Lung (tissue), 12 donors: Measurements from ENCODE around the gene TTLL10. TPM values are rescaled to one million over a fixed set of nuclear protein-coding genes. Genes with fewer than 3 reads are reported as not detected.

Experiments used
- ATAC-seq: fragments of 200-7000 bp; cut with Tn5 transposase; one replicate; pipeline ENCODE4 v1.9.1; 2020; ENCODE audit warnings: moderate number of reproducible peaks; ENCODE audit not compliant: insufficient read depth, low FRiP score
- DNase-seq, 3 donors: peaks; one replicate each; pipeline ENCODE4 v3.0.0-alpha.2; 2013 to 2017
- H3K27ac ChIP-seq, 2 donors: one replicate each; pipeline ENCODE4 v1.5.1; 2013; ENCODE audit warnings: mild to moderate bottlenecking in 2 of 2, moderate library complexity in 2 of 2, control low read depth in 1 of 2, inconsistent platforms in 1 of 2, low read depth in 1 of 2, low read length in 1 of 2
- H3K27me3 ChIP-seq, 3 donors: one replicate each; pipeline ENCODE4 v1.5.1; 2013; ENCODE audit warnings: low read length in 2 of 3; ENCODE audit not compliant: control insufficient read depth in 3 of 3, insufficient read depth in 3 of 3
- H3K36me3 ChIP-seq, 4 donors: one replicate each; pipeline ENCODE4 v1.5.1; 2013; ENCODE audit warnings: low read length in 4 of 4, mild to moderate bottlenecking in 1 of 4, moderate library complexity in 1 of 4; ENCODE audit not compliant: control insufficient read depth in 4 of 4, insufficient read depth in 4 of 4
- H3K4me1 ChIP-seq, 5 donors: one replicate each; pipeline ENCODE4 v1.5.1; 2013; ENCODE audit warnings: low read length in 5 of 5, mild to moderate bottlenecking in 2 of 5, moderate library complexity in 1 of 5; ENCODE audit not compliant: control insufficient read depth in 5 of 5, insufficient read depth in 5 of 5
- H3K4me3 ChIP-seq: one replicate; pipeline ENCODE4 v1.5.1; 2013; ENCODE audit warnings: mild to moderate bottlenecking, control low read depth, moderate library complexity
- H3K9ac ChIP-seq, 2 donors: one replicate each; pipeline ENCODE4 v1.5.1; 2013; ENCODE audit warnings: low read length in 2 of 2, control low read depth in 1 of 2; ENCODE audit not compliant: insufficient read depth in 1 of 2
- H3K9me3 ChIP-seq, 4 donors: one replicate each; pipeline ENCODE4 v1.5.1; 2013; ENCODE audit warnings: low read length in 3 of 4, mild to moderate bottlenecking in 1 of 4, moderate library complexity in 1 of 4; ENCODE audit not compliant: control insufficient read depth in 4 of 4, insufficient read depth in 3 of 4
- CTCF ChIP-seq: IDR thresholded peaks from 2 replicates; pipeline ENCODE4 v1.5.1; 2012; ENCODE audit warnings: mild to moderate bottlenecking; ENCODE audit errors: control extremely low read depth, extremely low read depth
- WGBS, 2 donors: extraction: QIAGEN DNeasy Blood & Tissue Kit; methylation state at CpG; one replicate each; pipeline ENCODE4 v1.1.7; 2013; 5-methylcytosine and 5-hydroxymethylcytosine counted together
- polyA plus RNA-seq, 2 donors: library from polyadenylated mRNA; stranded (reverse); fragments of 200-250 nt; gene quantifications; one replicate each; pipeline ENCODE4 v1.2.1, GENCODE V29; 2013
- total RNA-seq, 2 donors: library from RNA; depleted of rRNA in 1 of 2; stranded (reverse); fragments of >200 nt in 1 of 2; gene quantifications; one replicate each; pipeline ENCODE4 v1.2.1, GENCODE V29; 2014 to 2021
- donor health status: control.
- donor health status: control.
- donor health status: Bipolar disorder and iron deficiency.
- donor health status: healthy.
- donor health status: DM: yes; HTN: yes; CAD: no.

Gene TTLL10
- total and polyA plus RNA-seq, 4 donors, result 3.7 to 19.7 (median 4.5) TPM

- DNase-seq (no peak), ATAC-seq (no peak)
- TF ChIP-seq CTCF, result no peak
- Histone ChIP-seq H3K4me3 (no peak overlapping the region), H3K27me3 (no peaks in the 10 kb centered on the region), H3K4me1 (no peaks in the 10 kb centered on the region), H3K27ac (no peak overlapping the region), H3K9ac (no peak overlapping the region), H3K36me3 (peaks cover 7 to 82% (median 15%) of the 10 kb centered on the region in 4 donors), H3K9me3 (no peaks in the 10 kb centered on the region)
- 96 to 99% methylated on average over 13 to 15 of the region's 15 CpGs for WGBS, 2 donors
Observed at GRCh38 chr1:1223321-1223720, 49.6 kb downstream of the TTLL10 start.

GRCh38 chr1:1223891-1224290 is 50.2 kb downstream of the TTLL10 start:
- H3K27me3 ChIP-seq, result no peaks in the 10 kb centered on the region
- H3K4me1 ChIP-seq, result no peaks in the 10 kb centered on the region
- H3K9ac ChIP-seq, result no peak overlapping the region
- H3K9me3 ChIP-seq, result no peaks in the 10 kb centered on the region
- 94 to 97% methylated on average over 20 to 21 of the region's 21 CpGs for WGBS, 2 donors
- H3K27ac ChIP-seq, result no peak overlapping the region
- peaks cover 6 to 82% (median 13%) of the 10 kb centered on the region in 4 donors for H3K36me3 ChIP-seq
- H3K4me3 ChIP-seq, result no peak overlapping the region
- ATAC-seq (no peak), DNase-seq (no peak)
- TF ChIP-seq CTCF, result no peak

- Histone ChIP-seq H3K27ac (no peak overlapping the region), H3K9ac (no peak overlapping the region), H3K4me1 (peaks cover 0 to 9% (median 0%) of the 10 kb centered on the region in 5 donors), H3K36me3 (peaks cover 6 to 70% (median 13%) of the 10 kb centered on the region in 4 donors), H3K27me3 (no peaks in the 10 kb centered on the region), H3K9me3 (no peaks in the 10 kb centered on the region), H3K4me3 (no peak overlapping the region)
- WGBS, 2 donors, result 80 to 93% methylated on average over 34 of the region's 34 CpGs
- ATAC-seq (no peak), DNase-seq (no peak)
- TF ChIP-seq CTCF, result no peak
Observed at GRCh38 chr1:1225238-1225845, 51.7 kb downstream of the TTLL10 start.

GRCh38 chr1:1225913-1226312 is 52.2 kb downstream of the TTLL10 start:
- ATAC-seq (no peak), DNase-seq (no peak)
- H3K27me3 ChIP-seq, result no peaks in the 10 kb centered on the region
- H3K27ac ChIP-seq, result no peak overlapping the region
- no peak for TF ChIP-seq CTCF
- H3K36me3 ChIP-seq, result peaks cover 6 to 65% (median 13%) of the 10 kb centered on the region in 4 donors
- no peak overlapping the region for H3K9ac ChIP-seq
- no peak overlapping the region for H3K4me3 ChIP-seq
- peaks cover 0 to 9% (median 5%) of the 10 kb centered on the region in 5 donors for H3K4me1 ChIP-seq
- WGBS, 2 donors, result 90 to 93% methylated on average over 18 of the region's 18 CpGs
- no peaks in the 10 kb centered on the region for H3K9me3 ChIP-seq
